Neural progenitor cell (in vitro differentiated cells): ENCODE measurements around the gene ATP8B4. TPM values are rescaled to one million over a fixed set of nuclear protein-coding genes. Genes with fewer than 3 reads are reported as not detected.

ENCODE experiments used
- DNase-seq: peaks from one replicate; pipeline ENCODE4 v3.0.0-alpha.2; 2016; ENCODE audit warnings: low spot score
- H2AFZ ChIP-seq: fragments of 200-600 bp; sonication (generic); replicated peaks from 2 replicates; pipeline ENCODE4 v1.6.1; 2016; ENCODE audit warnings: antibody characterized with exemption
- H3F3A ChIP-seq: fragments of 200-600 bp; sonication (generic); 2 replicates; pipeline ENCODE4 v1.6.1; 2016; ENCODE audit warnings: antibody characterized with exemption, low read depth
- H3K27ac ChIP-seq: fragments of 200-600 bp; sonication (generic); 2 replicates; pipeline ENCODE4 v1.5.1; 2016; ENCODE audit warnings: mild to moderate bottlenecking
- H3K27me3 ChIP-seq: fragments of 200-600 bp; sonication (generic); 2 replicates; pipeline ENCODE4 v1.6.1; 2016; ENCODE audit warnings: mild to moderate bottlenecking, moderate library complexity
- H3K36me3 ChIP-seq: fragments of 200-600 bp; sonication (generic); 2 replicates; pipeline ENCODE4 v1.5.1; 2016
- H3K4me1 ChIP-seq: fragments of 200-600 bp; sonication (generic); 2 replicates; pipeline ENCODE4 v1.6.1; 2016; ENCODE audit warnings: mixed run types
- H3K4me2 ChIP-seq: fragments of 200-600 bp; sonication (generic); 2 replicates; pipeline ENCODE4 v1.6.1; 2016
- H3K4me3 ChIP-seq: fragments of 200-600 bp; sonication (generic); 2 replicates; pipeline ENCODE4 v1.5.1; 2016
- H3K79me2 ChIP-seq: fragments of 200-600 bp; sonication (generic); 2 replicates; pipeline ENCODE4 v1.6.1; 2016; ENCODE audit warnings: low read depth
- H3K9ac ChIP-seq: fragments of 200-600 bp; sonication (generic); 2 replicates; pipeline ENCODE4 v1.6.1; 2016
- H3K9me3 ChIP-seq: fragments of 200-600 bp; sonication (generic); 2 replicates; pipeline ENCODE4 v1.5.1; 2016; ENCODE audit warnings: low read depth
- H4K20me1 ChIP-seq: fragments of 200-600 bp; sonication (generic); 2 replicates; pipeline ENCODE4 v1.6.1; 2016; ENCODE audit warnings: low read depth
- H3K27ac Mint-ChIP-seq: 3 replicates; pipeline ENCODE4 v1.8.0; 2021; ENCODE audit warnings: mixed read lengths
- H3K27me3 Mint-ChIP-seq: 2 replicates; pipeline ENCODE4 v1.8.0; 2022; ENCODE audit warnings: low read depth, mild to moderate bottlenecking, inconsistent platforms, moderate library complexity, mixed read lengths; ENCODE audit not compliant: insufficient read depth
- H3K36me3 Mint-ChIP-seq: 3 replicates; pipeline ENCODE4 v1.8.0; 2021; ENCODE audit warnings: mixed read lengths
- H3K4me1 Mint-ChIP-seq: 3 replicates; pipeline ENCODE4 v1.8.0; 2021; ENCODE audit warnings: mixed read lengths
- H3K4me3 Mint-ChIP-seq: 3 replicates; pipeline ENCODE4 v1.8.0; 2021; ENCODE audit warnings: mild to moderate bottlenecking, moderate library complexity, mixed read lengths
- H3K9me3 Mint-ChIP-seq: 3 replicates; pipeline ENCODE4 v1.8.0; 2020; ENCODE audit warnings: mixed read lengths
- CTCF ChIP-seq: fragments of 200-600 bp; sonication (generic); IDR thresholded peaks from 2 replicates; pipeline ENCODE4 v1.5.1; 2017; ENCODE audit warnings: antibody characterized with exemption, mild to moderate bottlenecking
- EZH2 ChIP-seq: fragments of 200-600 bp; sonication (generic); IDR thresholded peaks from 2 replicates; pipeline ENCODE4 v1.6.1; 2017; ENCODE audit warnings: antibody characterized with exemption, mild to moderate bottlenecking, moderate library complexity
- EZH2phosphoT487 ChIP-seq: fragments of 200-600 bp; sonication (generic); IDR thresholded peaks from 2 replicates; pipeline ENCODE4 v1.6.1; 2017; ENCODE audit warnings: antibody characterized with exemption
- total RNA-seq: library from RNA; depleted of rRNA; stranded (reverse); fragments of >200 nt; gene quantifications from 2 replicates; pipeline ENCODE4 v1.2.3, GENCODE V29; 2015; ENCODE audit warnings: low replicate concordance

Gene ATP8B4
- total RNA-seq, 1 donor from 2014 or later: 2.7 TPM

GRCh38 chr15:49887659-49888322 lies 231.2 kb downstream of the ATP8B4 start:
- no peak overlapping the region for H3K4me3 Mint-ChIP-seq
- H3F3A ChIP-seq: no peaks in the 10 kb centered on the region
- TF ChIP-seq EZH2: no peak
- TF ChIP-seq EZH2phosphoT487: no peak
- TF ChIP-seq CTCF: no peak
- no peaks in the 10 kb centered on the region for H3K27me3 ChIP-seq
- no peaks in the 10 kb centered on the region for H3K9me3 ChIP-seq
- no peak overlapping the region for H3K27ac Mint-ChIP-seq
- no peaks in the 10 kb centered on the region for H3K36me3 ChIP-seq
- H3K9ac ChIP-seq: no peak overlapping the region
- no peaks in the 10 kb centered on the region for H3K36me3 Mint-ChIP-seq
- H3K4me1 Mint-ChIP-seq: no peaks in the 10 kb centered on the region
- H3K4me1 ChIP-seq: no peaks in the 10 kb centered on the region
- H3K9me3 Mint-ChIP-seq: no peaks in the 10 kb centered on the region
- no peak overlapping the region for H3K4me3 ChIP-seq
- no peaks in the 10 kb centered on the region for H3K79me2 ChIP-seq
- H2AFZ ChIP-seq: no peak overlapping the region
- H3K4me2 ChIP-seq: no peak overlapping the region
- H3K27me3 Mint-ChIP-seq: peaks cover 7% of the 10 kb centered on the region
- H4K20me1 ChIP-seq: no peaks in the 10 kb centered on the region
- H3K27ac ChIP-seq: no peak overlapping the region
- no peak for DNase-seq

- Mint-ChIP-seq H3K27me3 (peaks cover 2% of the 10 kb centered on the region), H3K36me3 (no peaks in the 10 kb centered on the region), H3K4me1 (no peaks in the 10 kb centered on the region), H3K27ac (no peak overlapping the region), H3K9me3 (no peaks in the 10 kb centered on the region), H3K4me3 (no peak overlapping the region)
- no peaks in the 10 kb centered on the region for H3K79me2 ChIP-seq
- H3K4me1 ChIP-seq: no peaks in the 10 kb centered on the region
- no peak overlapping the region for H2AFZ ChIP-seq
- H4K20me1 ChIP-seq: no peaks in the 10 kb centered on the region
- H3K27ac ChIP-seq: no peak overlapping the region
- H3K36me3 ChIP-seq: no peaks in the 10 kb centered on the region
- DNase-seq: no peak
- TF ChIP-seq CTCF (no peak), EZH2 (no peak), EZH2phosphoT487 (no peak)
- no peaks in the 10 kb centered on the region for H3K27me3 ChIP-seq
- no peaks in the 10 kb centered on the region for H3F3A ChIP-seq
- H3K9me3 ChIP-seq: no peaks in the 10 kb centered on the region
- no peak overlapping the region for H3K4me3 ChIP-seq
- no peak overlapping the region for H3K9ac ChIP-seq
- no peak overlapping the region for H3K4me2 ChIP-seq
Measured at GRCh38 chr15:49883121-49883520, 235.9 kb downstream of the ATP8B4 start.

GRCh38 chr15:49881866-49882265 lies 237.2 kb downstream of the ATP8B4 start:
- H3K4me1 Mint-ChIP-seq: peaks cover 1% of the 10 kb centered on the region
- H3K4me2 ChIP-seq: no peak overlapping the region
- no peaks in the 10 kb centered on the region for H3K9me3 Mint-ChIP-seq
- H3K36me3 ChIP-seq: no peaks in the 10 kb centered on the region
- H3K9me3 ChIP-seq: no peaks in the 10 kb centered on the region
- H3K4me1 ChIP-seq: peaks cover 5% of the 10 kb centered on the region
- H3K27me3 ChIP-seq: no peaks in the 10 kb centered on the region
- no peak overlapping the region for H2AFZ ChIP-seq
- H4K20me1 ChIP-seq: no peaks in the 10 kb centered on the region
- H3K27ac ChIP-seq: no peak overlapping the region
- no peak overlapping the region for H3K9ac ChIP-seq
- no peaks in the 10 kb centered on the region for H3K36me3 Mint-ChIP-seq
- no peaks in the 10 kb centered on the region for H3F3A ChIP-seq
- H3K27me3 Mint-ChIP-seq: peaks cover 2% of the 10 kb centered on the region
- no peak for TF ChIP-seq EZH2phosphoT487
- no peak for TF ChIP-seq EZH2
- no peak for TF ChIP-seq CTCF
- H3K4me3 ChIP-seq: no peak overlapping the region
- no peak for DNase-seq
- no peaks in the 10 kb centered on the region for H3K79me2 ChIP-seq
- H3K27ac Mint-ChIP-seq: no peak overlapping the region
- no peak overlapping the region for H3K4me3 Mint-ChIP-seq
